ENCODE results near the gene LMNTD1.

Gene LMNTD1

GRCh38 chr12:25469861-25470260 is 83.2 kb downstream of the LMNTD1 start:
- H3K79me2 ChIP-seq (ENCODE audit: control insufficient read depth, low read length), result no peaks in the 10 kb centered on the region
- TF ChIP-seq EZH2phosphoT487 (IDR thresholded peaks at IDR 0.05; ENCODE audit: borderline replicate concordance, low read length) (no peak), CTCF (IDR thresholded peaks at IDR 0.05; ENCODE audit: low read depth, low read length, poor library complexity, severe bottlenecking) (no peak)
- H3K4me3 ChIP-seq (ENCODE audit: low read length), result no peak overlapping the region
- H3K4me1 ChIP-seq (ENCODE audit: control insufficient read depth, low read length), result no peaks in the 10 kb centered on the region
- no peak overlapping the region for H3K27ac ChIP-seq (ENCODE audit: low read depth, low read length)
- no peaks in the 10 kb centered on the region for H3K9me2 ChIP-seq (replicated peaks; ENCODE audit: control insufficient read depth, low read length)
- no peaks in the 10 kb centered on the region for H3K27me3 ChIP-seq (ENCODE audit: control insufficient read depth, low read length)
- no peaks in the 10 kb centered on the region for H4K20me1 ChIP-seq (ENCODE audit: control insufficient read depth, insufficient read depth, low read depth, low read length)
- H3K9me3 ChIP-seq (ENCODE audit: control insufficient read depth, insufficient read depth, low read length), result no peaks in the 10 kb centered on the region
- H3F3A ChIP-seq (ENCODE audit: control insufficient read depth, insufficient read depth), result no peaks in the 10 kb centered on the region
- no peaks in the 10 kb centered on the region for H3K36me3 ChIP-seq (ENCODE audit: control insufficient read depth, low read length)
- H3K4me2 ChIP-seq (ENCODE audit: low read length), result no peak overlapping the region

- no peaks in the 10 kb centered on the region for H3K27me3 ChIP-seq (ENCODE audit: control insufficient read depth, low read length)
- no peaks in the 10 kb centered on the region for H3F3A ChIP-seq (ENCODE audit: control insufficient read depth, insufficient read depth)
- H3K9me2 ChIP-seq (replicated peaks; ENCODE audit: control insufficient read depth, low read length), result no peaks in the 10 kb centered on the region
- H3K9me3 ChIP-seq (ENCODE audit: control insufficient read depth, insufficient read depth, low read length), result no peaks in the 10 kb centered on the region
- no peak overlapping the region for H3K4me2 ChIP-seq (ENCODE audit: low read length)
- H3K36me3 ChIP-seq (ENCODE audit: control insufficient read depth, low read length), result no peaks in the 10 kb centered on the region
- H3K79me2 ChIP-seq (ENCODE audit: control insufficient read depth, low read length), result no peaks in the 10 kb centered on the region
- H4K20me1 ChIP-seq (ENCODE audit: control insufficient read depth, insufficient read depth, low read depth, low read length), result no peaks in the 10 kb centered on the region
- H3K4me1 ChIP-seq (ENCODE audit: control insufficient read depth, low read length), result no peaks in the 10 kb centered on the region
- H3K27ac ChIP-seq (ENCODE audit: low read depth, low read length), result no peak overlapping the region
- no peak overlapping the region for H3K4me3 ChIP-seq (ENCODE audit: low read length)
- TF ChIP-seq EZH2phosphoT487 (IDR thresholded peaks at IDR 0.05; ENCODE audit: borderline replicate concordance, low read length), result no peak
- no peak for TF ChIP-seq CTCF (IDR thresholded peaks at IDR 0.05; ENCODE audit: low read depth, low read length, poor library complexity, severe bottlenecking)
Observed at GRCh38 chr12:25469368-25469767, 83.7 kb downstream of the LMNTD1 start.

GRCh38 chr12:25463521-25463920 is 89.6 kb downstream of the LMNTD1 start:
- Histone ChIP-seq H3F3A (ENCODE audit: control insufficient read depth, insufficient read depth) (no peaks in the 10 kb centered on the region), H3K4me2 (ENCODE audit: low read length) (no peak overlapping the region), H3K27me3 (ENCODE audit: control insufficient read depth, low read length) (no peaks in the 10 kb centered on the region), H3K79me2 (ENCODE audit: control insufficient read depth, low read length) (no peaks in the 10 kb centered on the region), H3K36me3 (ENCODE audit: control insufficient read depth, low read length) (no peaks in the 10 kb centered on the region), H3K4me3 (ENCODE audit: low read length) (no peak overlapping the region), H3K9me3 (ENCODE audit: control insufficient read depth, insufficient read depth, low read length) (no peaks in the 10 kb centered on the region), H3K4me1 (ENCODE audit: control insufficient read depth, low read length) (peaks cover 12% of the 10 kb centered on the region), H3K27ac (ENCODE audit: low read depth, low read length) (no peak overlapping the region), H3K9me2 (replicated peaks; ENCODE audit: control insufficient read depth, low read length) (no peaks in the 10 kb centered on the region), H4K20me1 (ENCODE audit: control insufficient read depth, insufficient read depth, low read depth, low read length) (no peaks in the 10 kb centered on the region)
- no peak for TF ChIP-seq EZH2phosphoT487 (IDR thresholded peaks at IDR 0.05; ENCODE audit: borderline replicate concordance, low read length)
- TF ChIP-seq CTCF (IDR thresholded peaks at IDR 0.05; ENCODE audit: low read depth, low read length, poor library complexity, severe bottlenecking), result no peak

- no peak overlapping the region for H3K27ac ChIP-seq (ENCODE audit: low read depth, low read length)
- H3K36me3 ChIP-seq (ENCODE audit: control insufficient read depth, low read length), result no peaks in the 10 kb centered on the region
- no peaks in the 10 kb centered on the region for H3K27me3 ChIP-seq (ENCODE audit: control insufficient read depth, low read length)
- H3K9me3 ChIP-seq (ENCODE audit: control insufficient read depth, insufficient read depth, low read length), result no peaks in the 10 kb centered on the region
- H3K4me2 ChIP-seq (ENCODE audit: low read length), result no peak overlapping the region
- H3K9me2 ChIP-seq (replicated peaks; ENCODE audit: control insufficient read depth, low read length), result no peaks in the 10 kb centered on the region
- H3F3A ChIP-seq (ENCODE audit: control insufficient read depth, insufficient read depth), result no peaks in the 10 kb centered on the region
- no peak overlapping the region for H3K4me3 ChIP-seq (ENCODE audit: low read length)
- no peaks in the 10 kb centered on the region for H4K20me1 ChIP-seq (ENCODE audit: control insufficient read depth, insufficient read depth, low read depth, low read length)
- no peak for TF ChIP-seq CTCF (IDR thresholded peaks at IDR 0.05; ENCODE audit: low read depth, low read length, poor library complexity, severe bottlenecking)
- no peak for TF ChIP-seq EZH2phosphoT487 (IDR thresholded peaks at IDR 0.05; ENCODE audit: borderline replicate concordance, low read length)
- H3K79me2 ChIP-seq (ENCODE audit: control insufficient read depth, low read length), result no peaks in the 10 kb centered on the region
- peaks cover 12% of the 10 kb centered on the region for H3K4me1 ChIP-seq (ENCODE audit: control insufficient read depth, low read length)
Observed at GRCh38 chr12:25463005-25463404, 90.1 kb downstream of the LMNTD1 start.

All from DOHH2 (cell line).